Aortic smooth muscle cell (primary cell): ENCODE measurements around the gene OGDHL. TPM values are rescaled to one million over a fixed set of nuclear protein-coding genes. Genes with fewer than 3 reads are reported as not detected.

Experiments used
- total RNA-seq: library from RNA; depleted of rRNA; stranded (reverse); fragments of >200 nt; gene quantifications from 2 replicates; pipeline ENCODE4 v1.2.3, GENCODE V29; 2014

OGDHL gene
- total RNA-seq, result 0.26 and 0.68 TPM in 2 replicates

DNA sequence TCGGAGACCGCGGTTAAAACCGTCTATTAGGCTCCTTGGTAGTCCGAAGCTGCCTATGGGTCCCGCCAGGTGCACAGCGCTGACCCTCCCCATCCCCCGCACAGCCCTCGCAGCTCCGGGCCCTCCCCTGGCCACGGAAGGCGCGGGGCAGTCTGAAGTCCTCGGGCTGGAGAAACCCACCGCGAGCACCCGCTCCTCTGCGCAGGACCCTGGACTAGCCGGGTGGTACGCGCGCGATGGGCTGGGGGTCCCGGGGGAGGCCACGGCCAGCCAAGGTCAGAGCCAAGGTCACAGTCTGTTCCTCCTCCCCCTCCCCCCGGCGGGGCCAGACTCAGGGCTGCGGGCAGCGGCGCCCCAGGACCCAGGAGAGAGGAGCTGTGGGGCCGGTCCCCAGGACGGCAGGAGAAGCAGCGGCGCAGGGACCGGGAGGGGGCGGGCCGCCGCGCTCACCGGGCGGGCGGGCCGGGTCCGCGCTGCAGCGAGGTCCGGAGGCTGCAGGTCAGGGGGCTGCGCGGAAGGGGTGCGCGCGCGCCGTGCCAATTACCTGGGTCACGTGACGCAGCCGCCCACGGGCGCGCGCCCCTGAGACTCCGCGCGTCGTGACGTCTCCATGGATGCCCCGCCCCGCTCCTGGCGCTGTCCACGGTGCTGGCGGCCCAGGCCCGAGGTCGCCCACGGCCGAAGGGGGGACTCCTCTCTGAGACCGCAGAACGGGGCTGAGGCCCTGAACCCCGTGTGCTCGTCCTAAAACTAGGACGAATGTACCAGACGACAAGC lies at the start of gene OGDHL:
TSS of gene OGDHL (minus strand) at position 535 of the 777 bp plus-strand sequence. CDS start 3,731 bp downstream, outside the sequence.

Other genes with a start within 250 kb of the OGDHL start
- 75.6 and 130 TPM in 2 replicates for gene ERCC6, start 223.2 kb downstream of the OGDHL start, total RNA-seq
- gene SLC18A3, start 152.0 kb downstream of the OGDHL start, total RNA-seq, result not detected in 2 replicates
- 0.06 TPM in 1 of 2 replicates, not detected in the other for gene CHAT, start 148.3 kb downstream of the OGDHL start, total RNA-seq
- gene C10orf53, start 82.7 kb downstream of the OGDHL start, total RNA-seq, result not detected in 2 replicates
- 39.4 and 39.9 TPM in 2 replicates for gene PARG, start 179.7 kb upstream of the OGDHL start, total RNA-seq
- 18.7 and 22.2 TPM in 2 replicates for gene TIMM23B, start 179.7 kb upstream of the OGDHL start, total RNA-seq
- 2.1 and 2.2 TPM in 2 replicates for gene AGAP6, start 226.1 kb upstream of the OGDHL start, total RNA-seq